NCI-H2107 treated with DMSO at 0.1 percent for 48 hours (cell line): ENCODE data around the gene RIMBP3C.
"Not testable (repeated sequence)": the region's sequence is repeated elsewhere in the genome, so short reads cannot be mapped to it uniquely, and the experiment has no call there.

Source experiments
- DNase-seq: peaks from one replicate; lab custom pipeline; 2025; ENCODE audit not compliant: unreplicated experiment; lab: John Stamatoyannopoulos, UW

Gene RIMBP3C, protein sequence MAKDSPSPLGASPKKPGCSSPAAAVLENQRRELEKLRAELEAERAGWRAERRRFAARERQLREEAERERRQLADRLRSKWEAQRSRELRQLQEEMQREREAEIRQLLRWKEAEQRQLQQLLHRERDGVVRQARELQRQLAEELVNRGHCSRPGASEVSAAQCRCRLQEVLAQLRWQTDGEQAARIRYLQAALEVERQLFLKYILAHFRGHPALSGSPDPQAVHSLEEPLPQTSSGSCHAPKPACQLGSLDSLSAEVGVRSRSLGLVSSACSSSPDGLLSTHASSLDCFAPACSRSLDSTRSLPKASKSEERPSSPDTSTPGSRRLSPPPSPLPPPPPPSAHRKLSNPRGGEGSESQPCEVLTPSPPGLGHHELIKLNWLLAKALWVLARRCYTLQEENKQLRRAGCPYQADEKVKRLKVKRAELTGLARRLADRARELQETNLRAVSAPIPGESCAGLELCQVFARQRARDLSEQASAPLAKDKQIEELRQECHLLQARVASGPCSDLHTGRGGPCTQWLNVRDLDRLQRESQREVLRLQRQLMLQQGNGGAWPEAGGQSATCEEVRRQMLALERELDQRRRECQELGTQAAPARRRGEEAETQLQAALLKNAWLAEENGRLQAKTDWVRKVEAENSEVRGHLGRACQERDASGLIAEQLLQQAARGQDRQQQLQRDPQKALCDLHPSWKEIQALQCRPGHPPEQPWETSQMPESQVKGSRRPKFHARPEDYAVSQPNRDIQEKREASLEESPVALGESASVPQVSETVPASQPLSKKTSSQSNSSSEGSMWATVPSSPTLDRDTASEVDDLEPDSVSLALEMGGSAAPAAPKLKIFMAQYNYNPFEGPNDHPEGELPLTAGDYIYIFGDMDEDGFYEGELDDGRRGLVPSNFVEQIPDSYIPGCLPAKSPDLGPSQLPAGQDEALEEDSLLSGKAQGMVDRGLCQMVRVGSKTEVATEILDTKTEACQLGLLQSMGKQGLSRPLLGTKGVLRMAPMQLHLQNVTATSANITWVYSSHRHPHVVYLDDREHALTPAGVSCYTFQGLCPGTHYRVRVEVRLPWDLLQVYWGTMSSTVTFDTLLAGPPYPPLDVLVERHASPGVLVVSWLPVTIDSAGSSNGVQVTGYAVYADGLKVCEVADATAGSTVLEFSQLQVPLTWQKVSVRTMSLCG (N-terminal part only)

DNA sequence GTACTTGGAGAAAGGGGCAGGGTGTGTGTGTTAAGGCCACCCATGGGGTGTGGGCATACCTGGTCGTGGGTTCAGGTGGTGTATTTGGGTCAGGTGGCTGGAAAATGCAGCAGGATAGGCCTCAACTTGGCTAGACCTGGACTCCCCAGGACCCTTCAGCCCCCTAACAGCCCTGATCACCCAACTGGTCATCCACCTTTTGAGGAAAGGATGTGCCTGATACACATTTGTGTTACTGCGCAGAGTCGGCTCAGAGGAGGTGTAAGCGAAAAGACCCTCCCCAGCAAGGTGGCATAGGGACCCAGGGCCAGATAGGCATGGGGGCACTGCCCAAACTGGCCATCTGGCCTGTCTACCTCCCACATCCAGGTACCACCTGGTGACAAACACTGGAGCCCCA is at the start of gene RIMBP3C:
Gene RIMBP3C, minus strand, starts transcription at position 101 of the 400 bp plus-strand sequence. CDS start 485 bp downstream, outside the sequence.
- DNase-seq, result not testable (repeated sequence)

DNA sequence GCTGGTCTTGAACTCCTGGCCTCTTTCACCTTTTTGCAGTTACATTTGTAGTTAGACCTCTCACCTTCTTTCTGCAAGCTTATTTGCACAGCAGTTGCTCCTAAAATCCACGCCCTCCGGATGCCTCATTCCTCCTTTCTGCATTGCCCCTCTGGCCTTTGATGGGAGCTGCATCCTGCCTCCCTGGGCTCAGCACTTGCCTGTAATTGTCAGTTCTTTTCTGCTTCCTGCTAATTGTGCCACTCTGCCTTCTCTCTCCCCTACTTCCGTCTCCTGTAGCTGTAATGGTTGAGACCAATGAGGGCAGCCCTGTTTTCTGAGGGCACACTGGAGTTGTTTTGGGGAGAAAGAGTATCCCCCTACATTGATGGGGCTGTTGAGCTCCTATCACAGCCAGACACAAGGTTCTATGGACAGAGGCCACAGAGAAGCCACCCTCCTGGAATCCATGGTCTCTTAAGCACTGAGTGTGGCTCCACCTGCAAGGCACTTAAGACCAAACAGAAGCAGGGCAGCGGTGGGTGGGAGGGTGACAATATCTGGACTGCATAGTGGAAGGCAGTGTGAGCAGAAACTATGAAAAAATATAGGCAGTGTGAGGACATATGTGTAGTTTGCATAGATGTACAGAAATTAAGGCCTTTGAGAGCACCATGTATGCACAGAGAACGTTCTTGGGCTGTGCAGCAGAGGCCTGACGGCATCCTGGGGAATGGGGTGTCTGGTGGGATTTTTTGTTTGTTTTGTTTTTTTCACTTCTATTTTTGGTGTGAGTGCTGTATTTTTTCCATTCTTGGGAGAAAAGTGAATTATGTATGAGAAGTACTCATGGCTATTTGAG is 48.0 kb upstream of the RIMBP3C start:
- DNase-seq, result no peak

GRCh38 chr22:21598302-21598701 is 47.0 kb upstream of the RIMBP3C start:
- no peak for DNase-seq

DNA sequence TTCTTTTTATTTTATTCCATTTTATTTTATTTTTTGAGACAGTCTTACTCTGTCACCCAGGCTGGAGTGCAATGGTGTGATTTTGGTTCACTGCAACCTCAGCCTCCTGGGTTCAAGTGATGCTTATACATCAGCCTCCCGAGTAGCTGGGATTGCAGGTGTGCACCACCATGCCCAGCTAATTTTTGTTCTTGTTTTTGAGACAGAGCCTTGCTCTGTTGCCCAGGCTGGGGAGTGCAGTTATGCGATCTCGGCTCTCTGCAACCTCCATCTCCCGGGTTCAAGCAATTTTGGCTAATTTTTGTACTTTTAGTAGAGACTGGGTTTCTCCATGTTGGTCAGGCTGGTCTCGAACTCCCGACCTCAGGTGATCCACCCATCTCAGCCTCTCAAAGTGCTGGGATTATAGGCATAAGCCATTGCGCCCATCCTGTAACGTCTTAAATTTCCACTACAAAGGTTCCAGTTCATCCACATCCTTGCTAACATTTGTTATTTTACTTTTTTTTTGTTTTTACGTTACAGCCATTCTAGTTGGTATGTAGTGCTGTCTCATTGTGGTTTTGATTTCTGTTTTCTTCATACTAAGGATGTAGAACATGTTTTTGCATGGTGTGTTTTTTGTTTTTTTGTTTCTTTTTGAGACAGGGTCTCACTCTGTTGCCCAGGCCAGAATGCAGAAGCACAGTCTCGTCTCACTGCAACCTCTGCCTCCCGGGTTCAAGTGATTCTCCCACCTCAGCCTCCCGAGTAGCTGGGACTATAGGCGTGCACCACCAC is 45.3 kb upstream of the RIMBP3C start:
- DNase-seq, result not testable (repeated sequence)

DNA sequence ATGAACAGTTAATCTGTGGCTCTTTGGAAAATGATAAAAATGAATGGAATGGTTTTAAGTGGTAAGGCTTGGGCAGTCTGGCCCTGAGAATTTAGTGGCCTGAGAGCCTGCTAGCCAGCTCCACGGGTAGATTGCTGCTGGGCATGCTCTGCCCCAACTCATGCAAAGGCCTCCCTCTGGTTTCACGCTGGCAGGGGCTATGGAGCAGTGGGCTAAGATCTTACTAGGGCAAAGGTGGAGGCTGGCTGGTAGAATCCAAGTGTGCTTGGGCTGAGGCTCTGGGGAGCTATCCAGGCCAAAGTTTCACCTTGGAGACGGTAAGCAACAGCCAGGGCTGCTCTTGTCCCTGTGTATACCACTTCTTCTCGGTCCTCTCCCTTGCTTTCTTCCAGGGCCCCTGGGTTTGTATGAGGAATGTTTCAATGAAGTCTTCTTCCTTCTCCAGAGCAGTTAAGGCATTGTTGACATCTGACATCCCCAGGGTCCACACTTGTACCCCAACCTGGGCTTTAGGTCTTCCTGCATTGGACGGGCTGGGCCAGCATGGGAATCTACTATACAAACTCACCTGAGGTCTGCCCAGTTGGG is 43.7 kb upstream of the RIMBP3C start:
- DNase-seq, result no peak

DNA sequence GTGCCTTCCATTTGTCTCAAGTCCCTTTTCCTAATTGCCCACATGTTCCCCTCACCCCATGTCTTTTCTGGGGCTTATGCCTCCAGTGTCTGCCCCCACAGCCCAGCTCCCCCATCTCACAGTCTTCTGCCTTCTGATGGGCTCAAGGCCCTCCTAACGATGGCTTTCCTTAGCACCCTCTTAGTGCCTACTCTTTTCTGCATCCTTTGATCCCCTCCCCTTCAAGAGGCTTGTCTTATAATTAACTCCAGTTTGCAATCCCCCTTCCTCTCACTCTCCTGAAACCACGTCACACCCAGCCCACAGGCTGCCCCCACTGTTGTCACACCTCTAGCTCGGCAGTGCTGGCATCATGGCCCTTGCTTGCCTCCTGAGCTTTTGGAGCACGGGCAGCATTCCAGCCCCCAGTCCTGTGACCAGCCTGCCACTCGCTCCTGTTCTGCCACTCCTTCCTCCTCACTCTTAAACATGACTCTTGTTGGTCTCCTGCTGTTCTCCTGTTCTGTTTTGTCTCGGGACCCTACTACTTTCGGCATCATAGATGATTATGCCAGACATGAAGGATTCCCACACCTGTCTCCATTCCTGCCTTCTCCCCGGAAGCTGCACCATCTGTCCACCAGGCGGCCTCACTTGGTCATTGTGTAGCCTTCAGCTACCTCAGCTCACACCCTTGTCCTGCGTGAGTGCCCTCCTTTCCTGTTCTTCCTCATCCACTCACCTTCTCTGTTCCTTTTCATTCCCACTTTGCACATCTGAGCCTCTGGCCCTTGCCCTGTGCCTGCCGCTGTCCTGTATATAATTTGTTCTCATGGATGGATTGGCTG is 42.4 kb upstream of the RIMBP3C start:
- DNase-seq, result no peak

GRCh38 chr22:21592422-21592821 is 41.2 kb upstream of the RIMBP3C start:
- DNase-seq, result no peak

- no peak for DNase-seq
These were observed 40.4 kb upstream of the RIMBP3C start for GRCh38 chr22:21591695-21592094.

DNA sequence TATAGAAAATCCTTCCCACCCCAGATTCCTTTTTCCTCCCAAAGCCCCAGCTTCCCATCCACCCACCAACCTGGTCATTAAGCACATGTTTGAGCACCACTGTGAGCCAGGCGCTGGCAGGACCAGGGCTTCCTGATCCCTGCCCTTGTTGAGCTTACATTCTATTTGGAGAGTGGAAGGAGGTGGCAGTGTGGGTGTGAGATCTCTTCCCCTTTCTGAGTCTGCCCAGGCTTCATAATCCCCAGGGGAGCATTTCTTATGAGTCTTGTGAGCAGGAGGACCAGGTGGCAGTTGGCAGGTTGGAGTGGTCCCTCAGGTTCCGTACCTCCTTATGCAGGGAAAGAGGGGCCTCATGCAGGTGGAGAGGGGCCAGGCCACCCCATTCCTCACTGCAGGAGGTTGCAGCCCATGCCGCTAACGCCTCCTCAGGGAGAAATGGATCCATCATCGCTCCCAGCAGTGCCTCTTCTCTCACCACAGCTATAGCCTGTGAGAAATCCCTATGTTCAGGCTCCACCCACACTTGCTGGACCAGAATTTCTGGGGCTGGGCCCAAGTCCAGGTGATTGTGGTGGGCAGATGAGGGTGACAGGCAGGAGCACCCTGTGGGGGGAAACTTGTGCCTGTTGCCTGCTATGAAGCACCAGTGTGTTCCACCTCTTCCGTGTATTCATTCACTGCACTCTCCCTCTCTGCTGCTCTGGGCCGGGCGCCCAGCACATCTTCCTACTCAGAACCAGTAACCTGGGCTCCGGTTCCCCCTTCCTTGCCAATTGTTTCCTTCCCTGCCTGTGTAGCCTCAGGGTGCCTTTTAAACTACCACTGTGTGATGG is 39.8 kb upstream of the RIMBP3C start:
- no peak for DNase-seq

- no peak for DNase-seq
These were observed 38.1 kb upstream of the RIMBP3C start for GRCh38 chr22:21589396-21589795.

DNA sequence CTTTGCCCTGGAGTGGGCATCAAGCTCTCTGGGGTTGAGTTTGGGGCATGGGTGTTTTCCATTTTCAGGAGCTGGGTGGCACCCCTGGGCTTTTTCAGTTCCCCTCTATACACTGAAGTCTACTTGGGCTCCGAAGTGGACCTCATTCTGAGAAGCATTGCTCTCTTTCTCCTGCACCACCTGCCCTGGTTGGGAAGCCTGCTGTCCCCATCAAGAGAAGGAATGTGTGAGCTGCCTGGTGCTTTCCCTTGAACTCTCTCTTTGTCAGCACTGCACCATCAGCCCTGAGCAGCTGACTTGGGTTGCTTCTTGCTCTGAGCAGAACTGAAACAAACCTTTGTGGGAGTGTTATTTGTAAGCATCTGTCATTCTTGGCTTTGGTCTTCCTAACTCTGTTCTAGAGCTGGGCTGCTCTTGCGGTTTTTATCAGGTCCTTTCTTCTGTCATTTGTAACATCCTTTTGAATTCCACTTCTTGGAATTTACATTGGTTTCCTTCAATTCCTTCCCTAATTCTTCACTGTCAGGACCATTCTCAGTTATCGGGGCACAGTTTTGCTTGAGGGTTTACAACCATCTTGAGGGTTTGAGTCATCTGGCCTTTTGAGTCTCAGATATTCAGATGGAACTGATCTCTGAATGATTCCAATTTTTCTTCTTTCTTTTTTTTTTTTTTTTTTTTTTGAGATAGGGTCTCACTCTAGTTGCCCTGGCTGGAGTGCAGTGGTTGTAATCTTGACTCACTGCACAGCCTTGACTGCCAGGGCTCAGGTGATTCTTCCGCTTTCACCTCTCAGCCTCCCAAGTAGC is 36.7 kb upstream of the RIMBP3C start:
- no peak for DNase-seq

GRCh38 chr22:21585389-21585788 is 34.1 kb upstream of the RIMBP3C start:
- DNase-seq, result no peak

DNA sequence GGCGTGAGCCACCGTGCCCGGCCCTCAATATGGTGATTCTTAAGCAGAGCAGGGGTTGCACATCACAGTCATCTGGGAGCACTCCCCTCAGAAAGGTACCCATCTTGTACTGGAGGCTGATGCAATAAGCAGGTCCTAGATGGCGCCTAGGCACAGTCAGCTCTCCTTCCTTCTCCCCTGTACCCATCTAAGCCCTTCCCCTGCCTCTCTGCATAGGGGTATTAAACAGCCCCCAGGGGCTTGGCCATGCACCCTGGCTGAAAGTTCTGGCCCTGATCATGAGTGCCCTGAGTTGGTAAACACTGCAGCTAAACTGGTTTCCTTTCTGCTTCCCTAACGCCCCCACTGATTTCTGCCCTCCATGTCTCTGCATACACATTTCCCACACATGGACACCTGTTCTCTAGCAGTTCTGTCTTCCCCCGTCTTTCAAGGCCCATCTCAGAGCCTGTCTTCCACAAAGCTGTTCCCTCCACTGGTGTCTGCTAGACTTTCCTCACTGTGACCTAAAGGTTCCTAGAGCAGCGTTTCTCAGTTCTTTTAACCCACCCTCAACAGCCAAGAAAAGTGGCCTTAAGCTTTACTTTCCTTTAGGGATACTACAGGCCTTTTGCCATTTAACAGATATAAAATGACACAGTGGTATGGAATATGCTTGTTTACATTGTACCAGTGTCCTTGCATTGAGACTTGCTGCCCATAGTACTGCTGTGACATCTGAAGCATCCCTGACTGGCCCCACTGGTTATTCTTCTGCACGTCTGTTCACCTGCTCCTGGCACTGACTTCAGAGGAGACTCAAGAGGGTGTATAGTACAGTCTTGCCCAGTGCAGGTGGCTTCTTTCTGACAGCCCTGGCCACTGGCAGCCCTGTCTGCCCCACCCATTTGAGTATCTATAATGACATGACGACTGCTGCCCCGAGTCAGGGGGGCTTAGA is 31.8 kb upstream of the RIMBP3C start:
- DNase-seq, result no peak

DNA sequence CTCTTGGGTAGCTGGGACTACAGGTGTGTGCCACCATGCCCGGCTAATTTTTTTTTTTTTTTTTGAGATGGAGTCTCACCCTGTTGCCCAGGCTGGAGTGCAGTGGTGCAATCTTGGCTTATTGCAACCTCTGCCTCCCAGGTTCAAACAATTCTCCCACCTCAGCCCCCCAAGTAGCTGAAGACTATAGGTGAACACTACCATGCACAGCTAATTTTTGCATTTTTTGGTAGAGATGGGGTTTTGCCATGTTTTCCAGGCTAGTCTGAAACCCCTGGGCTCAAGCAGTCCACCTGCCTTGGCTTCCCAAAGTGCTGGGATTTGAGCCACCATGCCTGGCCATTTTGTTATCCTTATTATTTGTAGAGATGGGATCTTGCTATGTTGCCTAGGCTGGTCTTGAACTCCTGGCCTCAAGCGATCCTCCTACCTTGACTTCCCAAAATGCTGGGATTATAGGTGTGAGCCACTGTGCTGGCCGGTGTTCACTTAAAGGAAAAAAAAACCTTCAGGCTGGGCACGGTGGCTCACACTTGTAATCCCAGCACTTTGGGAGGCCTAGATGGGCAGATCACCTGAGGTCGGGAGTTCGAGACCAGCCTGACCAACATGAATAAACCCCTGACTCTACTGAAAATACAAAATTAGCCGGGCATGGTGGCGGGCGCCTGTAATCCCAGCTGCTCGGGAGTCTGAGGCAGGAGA is 29.9 kb upstream of the RIMBP3C start:
- DNase-seq, result not testable (repeated sequence)

GRCh38 chr22:21580623-21581007 is 29.4 kb upstream of the RIMBP3C start:
- not testable (repeated sequence) for DNase-seq
